GM12891 (cell line): Measurements from ENCODE around the gene RCOR1.

Source experiments
- DNase-seq: peaks from one replicate; pipeline ENCODE4 v3.0.0; 2011; ENCODE audit warnings: low spot score; ENCODE audit not compliant: insufficient read length
- FAIRE-seq: peaks from 2 replicates; lab custom pipeline; 2011; peaks lifted over from hg19 to GRCh38; lab: Jason Lieb, UNC
- PAX5 ChIP-seq: IDR thresholded peaks from 2 replicates; pipeline ENCODE4 v1.6.1; 2011; ENCODE audit warnings: low read length, moderate library complexity, mild to moderate bottlenecking; ENCODE audit not compliant: insufficient read depth, severe bottlenecking
- POLR2A ChIP-seq: IDR thresholded peaks from 2 replicates; pipeline ENCODE4 v1.6.1; 2011; ENCODE audit warnings: low read depth, low read length, control low read depth
- POLR2AphosphoS5 ChIP-seq: IDR thresholded peaks from 2 replicates; pipeline ENCODE4 v1.6.1; 2011; ENCODE audit warnings: low read depth, low read length, control low read depth
- POU2F2 ChIP-seq: IDR thresholded peaks from 2 replicates; pipeline ENCODE4 v1.6.1; 2011; ENCODE audit warnings: low read depth, mild to moderate bottlenecking, control low read depth, low read length, moderate library complexity
- SPI1 ChIP-seq: IDR thresholded peaks from 2 replicates; pipeline ENCODE4 v1.6.1; 2011; ENCODE audit warnings: low read depth, low read length, control low read depth
- TAF1 ChIP-seq: IDR thresholded peaks from 2 replicates; pipeline ENCODE4 v1.6.1; 2011; ENCODE audit warnings: low read depth, low read length, control low read depth

Gene RCOR1

DNA sequence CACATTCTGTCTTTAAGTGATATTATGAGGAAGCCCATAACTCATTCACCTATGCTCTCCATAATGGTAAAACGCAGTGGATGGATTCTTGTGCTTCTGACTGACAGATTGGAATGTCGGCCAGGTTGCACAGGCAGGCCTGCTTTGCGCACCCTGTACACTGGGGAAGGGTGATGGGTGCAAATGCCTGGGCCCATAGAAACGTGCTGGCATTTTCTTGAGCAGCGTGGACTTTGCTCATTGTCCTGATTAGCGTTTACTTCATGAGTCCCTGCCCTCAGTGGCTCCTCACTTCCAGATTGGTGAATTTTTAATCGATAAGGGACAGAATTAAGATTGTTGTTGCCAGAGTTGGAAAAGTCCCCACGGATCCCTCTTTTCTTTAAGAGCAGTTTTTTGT is 103.9 kb downstream of the RCOR1 start:
- DNase-seq (no peak), FAIRE-seq (peak; percentile 26)
- no peak for TF ChIP-seq POLR2AphosphoS5
- no peak for TF ChIP-seq SPI1
- no peak for TF ChIP-seq POU2F2
- TF ChIP-seq PAX5 = no peak
- TF ChIP-seq POLR2A = no peak
- TF ChIP-seq TAF1 = no peak

DNA sequence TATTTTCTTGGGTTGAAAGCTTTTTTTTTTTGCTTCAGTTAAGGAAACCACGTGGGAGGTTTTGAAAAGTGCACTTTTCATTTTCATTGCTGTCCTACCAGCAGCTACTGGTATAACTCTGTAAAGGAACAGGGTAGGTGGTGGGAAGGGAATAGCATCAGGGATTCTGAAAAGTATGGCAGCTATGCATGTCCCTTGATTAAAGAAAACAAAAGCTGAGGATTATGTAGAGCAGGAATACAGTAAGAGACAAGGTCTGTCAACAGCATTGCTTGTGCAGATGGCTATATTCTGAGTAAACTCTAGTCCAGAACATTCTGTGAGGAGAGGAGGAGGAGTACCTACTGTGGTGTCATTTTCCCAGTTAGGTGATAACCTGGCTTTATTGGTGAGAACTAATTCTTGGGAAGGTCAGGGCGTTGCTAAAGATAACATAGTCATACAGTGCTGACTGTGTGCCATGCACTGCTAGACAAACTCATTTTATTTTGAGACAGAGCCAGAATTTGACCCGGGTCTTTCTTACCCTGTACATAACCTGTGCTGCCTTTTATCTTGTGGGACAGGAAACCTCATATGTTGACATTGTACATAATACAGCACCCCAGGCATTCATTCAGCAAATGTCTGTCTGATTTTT is 104.5 kb downstream of the RCOR1 start:
- no peak for DNase-seq
- FAIRE-seq = peak; percentile 62
- no peak for TF ChIP-seq POU2F2
- TF ChIP-seq SPI1 = no peak
- TF ChIP-seq POLR2AphosphoS5 = no peak
- no peak for TF ChIP-seq TAF1
- no peak for TF ChIP-seq PAX5
- no peak for TF ChIP-seq POLR2A

DNA sequence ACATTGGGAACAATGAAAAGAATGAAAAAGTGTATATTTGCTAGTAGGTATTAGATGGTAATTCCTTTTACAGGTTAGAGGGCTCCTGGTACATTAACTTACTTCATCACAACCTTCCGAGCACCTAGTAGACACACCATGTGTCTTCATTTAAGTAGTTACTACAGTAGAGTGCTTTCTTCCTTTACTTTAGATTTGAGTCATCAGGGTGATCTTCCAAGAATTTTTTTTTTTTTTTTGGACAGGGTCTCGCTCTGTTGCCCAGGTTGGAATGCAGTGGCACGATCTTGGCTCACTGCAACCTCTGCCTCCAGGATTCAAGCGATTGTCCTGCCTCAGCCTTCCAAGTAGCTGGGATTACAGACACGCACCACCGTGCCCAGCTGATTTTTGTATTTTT is 105.1 kb downstream of the RCOR1 start:
- FAIRE-seq (no peak), DNase-seq (no peak)
- TF ChIP-seq POLR2AphosphoS5 = no peak
- no peak for TF ChIP-seq PAX5
- no peak for TF ChIP-seq POLR2A

DNA sequence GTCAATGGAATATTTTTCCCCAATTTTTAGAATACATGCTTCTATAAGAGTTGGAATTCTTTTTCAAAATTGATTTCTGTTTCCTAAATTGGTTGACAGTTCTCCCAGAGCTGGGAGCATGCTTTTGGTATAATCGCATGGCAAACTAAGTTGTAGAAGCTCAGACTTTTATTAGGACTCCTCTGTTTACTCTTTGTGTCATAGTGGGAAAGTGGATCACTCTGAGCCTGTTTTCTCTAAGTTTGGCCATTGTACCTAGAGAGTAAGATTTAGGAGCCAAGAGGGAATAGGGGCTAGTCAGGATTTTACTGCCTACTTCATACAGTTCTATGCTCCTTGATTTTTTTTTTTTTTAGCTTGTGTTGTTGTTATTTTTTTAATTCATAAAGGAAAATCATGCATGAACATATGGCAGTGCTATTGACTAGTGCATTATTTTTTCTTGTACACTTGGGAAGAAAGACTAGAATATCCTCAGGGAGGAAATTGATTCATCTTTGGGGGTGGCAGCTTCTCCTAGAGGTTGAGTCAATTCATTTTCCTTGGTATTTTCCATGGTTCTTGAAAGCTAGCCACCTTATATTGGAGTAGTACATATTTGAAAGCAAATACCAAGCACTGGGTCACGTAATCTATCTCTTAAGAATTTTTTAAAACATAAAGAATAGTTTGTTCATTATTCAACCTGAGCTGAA is 107.1 kb downstream of the RCOR1 start:
- DNase-seq (no peak), FAIRE-seq (no peak)
- TF ChIP-seq TAF1 = no peak
- no peak for TF ChIP-seq SPI1
- TF ChIP-seq POLR2AphosphoS5 = no peak
- no peak for TF ChIP-seq PAX5
- TF ChIP-seq POLR2A = no peak
- TF ChIP-seq POU2F2 = no peak

DNA sequence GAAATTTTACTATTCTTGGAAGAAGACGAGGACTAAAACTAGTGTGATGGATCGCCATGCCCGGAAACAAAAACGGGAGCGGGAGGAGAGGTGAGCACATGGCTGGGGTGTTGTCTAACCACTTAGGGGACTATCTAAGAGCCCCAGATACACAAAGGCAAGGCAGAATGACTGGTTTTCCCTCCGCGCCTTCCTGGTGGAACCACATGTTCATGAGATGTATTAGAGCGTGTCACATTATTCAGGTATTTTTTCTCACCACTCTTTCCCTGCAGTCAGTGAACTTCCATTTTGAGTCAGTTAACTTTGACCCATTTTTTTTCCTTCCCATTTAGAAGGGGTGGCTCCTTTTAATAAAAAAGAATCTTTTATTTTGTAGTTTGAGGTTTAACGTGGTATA is 116.0 kb downstream of the RCOR1 start:
- TF ChIP-seq POU2F2 (peak; percentile 82), POLR2A (no peak)
- no peak for FAIRE-seq
- DNase-seq = no peak

DNA sequence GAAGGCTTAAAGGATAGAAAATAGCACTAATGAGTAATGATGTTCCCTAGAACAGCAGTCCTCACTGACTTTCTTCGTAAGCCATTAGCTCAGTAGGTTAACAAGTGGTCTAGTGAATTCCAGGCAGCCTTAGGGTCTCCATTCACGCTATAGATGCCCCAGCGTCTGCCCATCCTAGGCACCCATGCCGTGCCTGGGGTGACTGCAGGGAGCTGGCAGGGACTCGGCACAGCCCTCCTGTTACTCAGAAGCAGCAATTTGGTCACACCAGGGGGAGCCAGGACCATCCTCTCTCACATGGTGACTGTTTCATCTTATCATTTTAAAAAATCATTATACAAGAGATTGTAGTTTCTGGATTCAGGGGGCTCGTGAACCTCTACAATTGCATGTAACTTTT is 118.8 kb downstream of the RCOR1 start:
- no peak for FAIRE-seq
- no peak for DNase-seq
- TF ChIP-seq TAF1 (no peak), SPI1 (no peak), POLR2A (no peak), PAX5 (no peak), POLR2AphosphoS5 (no peak), POU2F2 (no peak)

DNA sequence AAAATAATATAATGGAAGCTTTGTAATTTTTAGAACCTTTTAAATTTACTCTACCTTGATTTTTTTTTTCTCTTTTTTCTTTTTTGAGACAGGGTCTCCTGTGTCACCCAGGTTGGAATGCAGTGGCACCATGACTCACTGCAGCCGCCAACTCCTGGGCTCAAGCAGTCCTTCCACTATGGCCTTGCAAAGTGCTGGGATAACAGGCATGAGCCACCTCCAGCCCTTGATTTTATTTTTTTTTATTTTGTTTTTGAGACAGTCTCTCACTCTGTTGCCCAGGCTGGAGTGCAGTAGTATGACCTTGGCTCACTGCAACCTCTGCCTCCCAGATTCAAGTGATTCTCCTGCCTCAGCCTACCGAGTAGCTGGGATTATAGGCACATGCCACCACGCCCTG is 119.5 kb downstream of the RCOR1 start:
- DNase-seq (no peak), FAIRE-seq (no peak)
- no peak for TF ChIP-seq POLR2A
- TF ChIP-seq POLR2AphosphoS5 = no peak
- no peak for TF ChIP-seq PAX5
- TF ChIP-seq SPI1 = no peak
- TF ChIP-seq TAF1 = no peak
- no peak for TF ChIP-seq POU2F2

DNA sequence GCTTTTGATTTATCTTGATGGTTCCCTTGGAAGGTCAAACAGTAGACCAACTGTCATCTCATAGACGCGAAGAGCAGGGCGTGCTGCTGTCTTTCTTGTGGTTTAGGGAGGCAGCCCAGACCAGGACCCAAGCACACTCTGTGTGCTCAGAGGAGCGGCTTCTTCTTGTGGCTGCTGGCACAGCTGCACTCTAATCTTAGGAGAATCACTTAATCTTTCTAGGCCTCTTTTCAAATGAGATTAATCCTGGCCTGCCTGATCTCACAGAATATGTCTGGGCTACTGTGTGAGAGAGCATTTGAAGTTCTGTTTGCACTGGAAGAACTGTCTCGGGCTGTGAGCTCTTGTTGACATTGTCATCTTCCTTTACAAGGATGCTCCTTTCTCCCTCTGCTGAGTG is 124.8 kb downstream of the RCOR1 start:
- DNase-seq (no peak), FAIRE-seq (no peak)
- TF ChIP-seq POLR2AphosphoS5 (no peak), TAF1 (no peak), POU2F2 (no peak), POLR2A (no peak), SPI1 (no peak), PAX5 (no peak)

DNA sequence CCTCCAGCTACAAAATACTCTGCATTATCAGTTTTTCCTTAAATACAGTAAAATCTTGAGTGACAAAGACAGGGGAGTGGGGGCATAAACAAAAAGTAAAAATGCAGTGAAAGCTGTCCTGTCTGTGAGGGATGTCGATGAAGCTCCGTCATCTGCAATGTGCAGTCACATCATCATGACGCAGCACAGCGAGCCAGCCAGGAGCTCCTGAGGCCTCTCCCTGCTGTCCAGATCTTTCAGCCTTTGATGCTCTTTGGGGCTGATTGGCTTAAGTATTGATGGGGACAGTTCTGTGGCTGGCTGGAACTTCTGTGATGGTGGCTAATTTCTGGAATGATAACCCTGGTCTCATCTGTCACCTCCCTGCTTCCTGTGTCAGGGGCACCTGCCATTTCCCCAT is 130.2 kb downstream of the RCOR1 start:
- no peak for FAIRE-seq
- TF ChIP-seq POLR2AphosphoS5 (no peak), SPI1 (no peak), TAF1 (no peak), PAX5 (no peak), POLR2A (no peak), POU2F2 (no peak)
- DNase-seq = no peak
